ENCODE data around the gene CKB. TPM values are rescaled to one million over a fixed set of nuclear protein-coding genes. Genes with fewer than 3 reads are reported as not detected.

The CKB gene
- total RNA-seq, 1 donor from 2014 or later, result 139 TPM

- Mint-ChIP-seq H3K4me1 (ENCODE audit: low read depth) (peaks cover 25% of the 10 kb centered on the region), H3K27ac (ENCODE audit: unreplicated experiment) (no peak overlapping the region), H3K36me3 (ENCODE audit: low read depth) (no peaks in the 10 kb centered on the region), H3K9me3 (ENCODE audit: low read depth) (no peaks in the 10 kb centered on the region), H3K4me3 (ENCODE audit: unreplicated experiment) (no peak overlapping the region), H3K27me3 (ENCODE audit: low read depth) (no peaks in the 10 kb centered on the region)
- no peak for TF ChIP-seq CTCF (IDR thresholded peaks at IDR 0.05)
- DNase-seq (ENCODE audit: low spot score), result peak; percentile 89
Measured at GRCh38 chr14:103548463-103549351, 26.1 kb upstream of the CKB start.

GRCh38 chr14:103547941-103548462 lies 25.4 kb upstream of the CKB start:
- H3K36me3 Mint-ChIP-seq (ENCODE audit: low read depth), result no peaks in the 10 kb centered on the region
- no peaks in the 10 kb centered on the region for H3K27me3 Mint-ChIP-seq (ENCODE audit: low read depth)
- DNase-seq (ENCODE audit: low spot score), result peak; percentile 67
- no peak overlapping the region for H3K4me3 Mint-ChIP-seq (ENCODE audit: unreplicated experiment)
- TF ChIP-seq CTCF (IDR thresholded peaks at IDR 0.05), result no peak
- H3K4me1 Mint-ChIP-seq (ENCODE audit: low read depth), result peaks cover 23% of the 10 kb centered on the region
- no peak overlapping the region for H3K27ac Mint-ChIP-seq (ENCODE audit: unreplicated experiment)
- H3K9me3 Mint-ChIP-seq (ENCODE audit: low read depth), result no peaks in the 10 kb centered on the region

GRCh38 chr14:103547455-103547940 lies 24.9 kb upstream of the CKB start:
- no peak for DNase-seq (ENCODE audit: low spot score)
- Mint-ChIP-seq H3K27me3 (ENCODE audit: low read depth) (no peaks in the 10 kb centered on the region), H3K9me3 (ENCODE audit: low read depth) (no peaks in the 10 kb centered on the region), H3K36me3 (ENCODE audit: low read depth) (no peaks in the 10 kb centered on the region), H3K4me3 (ENCODE audit: unreplicated experiment) (no peak overlapping the region), H3K27ac (ENCODE audit: unreplicated experiment) (no peak overlapping the region), H3K4me1 (ENCODE audit: low read depth) (peaks cover 18% of the 10 kb centered on the region)
- no peak for TF ChIP-seq CTCF (IDR thresholded peaks at IDR 0.05)

GRCh38 chr14:103546652-103547454 lies 24.2 kb upstream of the CKB start:
- Mint-ChIP-seq H3K4me1 (ENCODE audit: low read depth) (peaks cover 17% of the 10 kb centered on the region), H3K4me3 (ENCODE audit: unreplicated experiment) (no peak overlapping the region), H3K27ac (ENCODE audit: unreplicated experiment) (no peak overlapping the region), H3K36me3 (ENCODE audit: low read depth) (no peaks in the 10 kb centered on the region), H3K9me3 (ENCODE audit: low read depth) (no peaks in the 10 kb centered on the region), H3K27me3 (ENCODE audit: low read depth) (no peaks in the 10 kb centered on the region)
- peak; percentile 90 for DNase-seq (ENCODE audit: low spot score)
- TF ChIP-seq CTCF (IDR thresholded peaks at IDR 0.05), result peak; percentile 100

Measured in chondrocyte (in vitro differentiated cells).